HepG2 (cell line): ENCODE results near the gene REST.

ENCODE experiments used
- NFE2L2 ChIP-seq: fragments of 150-350 bp; IDR thresholded peaks from 2 replicates; pipeline ENCODE4 v1.6.1; 2014; ENCODE audit warnings: low read length
- NFRKB ChIP-seq: fragments of 450-650 bp; IDR thresholded peaks from 2 replicates; pipeline ENCODE4 v1.6.1; 2017
- NR2C2 ChIP-seq: sonication (generic); formaldehyde crosslinking; IDR thresholded peaks from 2 replicates; pipeline ENCODE4 v1.4.0; 2020; ENCODE audit warnings: missing genetic modification reagents, mild to moderate bottlenecking, moderate library complexity, borderline replicate concordance
- SRSF1 ChIP-seq: fragments of 200-400 bp; formaldehyde crosslinking; optimal IDR thresholded peaks from 2 replicates; pipeline ENCODE3; 2017; ENCODE audit warnings: mild to moderate bottlenecking, low read depth, low read length, moderate library complexity
- THAP11 ChIP-seq: IDR thresholded peaks from 2 replicates; pipeline ENCODE4 v1.6.1; 2016; ENCODE audit warnings: missing biosample characterization, missing genetic modification reagents
- ZNF10 ChIP-seq: sonication (generic); formaldehyde crosslinking; IDR thresholded peaks from 2 replicates; pipeline ENCODE4 v1.4.0; 2020; ENCODE audit warnings: mild to moderate bottlenecking, low read depth, missing genetic modification reagents, borderline replicate concordance
- ZNF34 ChIP-seq: sonication (generic); formaldehyde crosslinking; IDR thresholded peaks from 2 replicates; pipeline ENCODE4 v1.4.0; 2020; ENCODE audit warnings: mild to moderate bottlenecking, missing genetic modification reagents, borderline replicate concordance
- ZNF629 ChIP-seq: sonication (generic); formaldehyde crosslinking; conservative IDR thresholded peaks from 2 replicates; pipeline ENCODE4 v1.5.0; 2020; ENCODE audit warnings: missing genetic modification reagents
- TF ChIP-seq, protein P1 (sequence below), 2 experiments: IDR thresholded peaks; 2 replicates each; pipeline ENCODE4 v1.6.1; 2011 to 2012; ENCODE audit warnings: low read length in 2 of 2, borderline replicate concordance in 1 of 2, low read depth in 1 of 2, mild to moderate bottlenecking in 1 of 2, moderate library complexity in 1 of 2
- TF ChIP-seq, protein P2 (sequence below): sonication (generic); formaldehyde crosslinking; IDR thresholded peaks from 2 replicates; pipeline ENCODE4 v1.5.0; 2020; ENCODE audit warnings: missing genetic modification reagents
- TF ChIP-seq, protein P3 (sequence below): sonication (generic); formaldehyde crosslinking; IDR thresholded peaks from 2 replicates; pipeline ENCODE4 v1.4.0; 2020; ENCODE audit warnings: missing genetic modification reagents, mild to moderate bottlenecking, borderline replicate concordance

DNA sequence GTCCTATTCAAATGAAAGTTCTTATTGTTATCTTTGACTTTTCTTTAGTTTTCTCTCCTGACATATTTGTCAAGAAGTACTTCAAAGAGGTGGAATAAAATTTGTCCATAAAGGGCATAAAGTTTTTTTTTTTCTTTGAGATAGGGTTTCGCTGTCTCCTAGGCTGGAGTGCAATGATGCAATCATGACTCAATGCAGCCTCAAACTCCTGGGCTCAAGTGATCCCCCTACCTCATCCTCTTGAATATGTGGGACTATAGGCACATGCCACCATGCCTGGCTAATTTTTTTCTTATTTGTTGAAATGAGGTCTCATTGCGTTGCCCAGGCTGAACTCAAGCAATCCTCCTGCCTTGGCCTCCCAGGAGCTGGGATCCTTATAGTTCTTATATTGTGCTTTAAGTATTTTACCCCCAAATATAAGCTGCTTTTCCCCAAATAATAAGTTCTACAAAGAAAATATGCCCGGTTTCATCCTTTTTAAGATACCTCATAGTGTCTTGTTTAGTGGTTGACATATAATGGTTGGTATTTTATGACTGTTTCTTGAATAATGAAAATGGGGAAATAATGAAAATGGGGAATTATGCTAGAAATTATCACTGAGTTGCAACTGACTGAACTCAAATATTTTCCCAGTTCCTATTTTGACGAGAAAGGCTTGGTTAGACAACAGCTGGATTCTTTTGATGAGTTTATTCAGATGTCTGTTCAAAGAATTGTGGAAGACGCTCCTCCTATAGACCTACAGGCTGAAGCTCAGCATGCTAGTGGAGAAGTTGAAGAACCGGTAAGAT is 82.6 kb downstream of the REST start:
- no peak for TF ChIP-seq THAP11
- no peak for TF ChIP-seq ZNF34 (CRISPR knock-in tag)
- TF ChIP-seq, protein P1, sequence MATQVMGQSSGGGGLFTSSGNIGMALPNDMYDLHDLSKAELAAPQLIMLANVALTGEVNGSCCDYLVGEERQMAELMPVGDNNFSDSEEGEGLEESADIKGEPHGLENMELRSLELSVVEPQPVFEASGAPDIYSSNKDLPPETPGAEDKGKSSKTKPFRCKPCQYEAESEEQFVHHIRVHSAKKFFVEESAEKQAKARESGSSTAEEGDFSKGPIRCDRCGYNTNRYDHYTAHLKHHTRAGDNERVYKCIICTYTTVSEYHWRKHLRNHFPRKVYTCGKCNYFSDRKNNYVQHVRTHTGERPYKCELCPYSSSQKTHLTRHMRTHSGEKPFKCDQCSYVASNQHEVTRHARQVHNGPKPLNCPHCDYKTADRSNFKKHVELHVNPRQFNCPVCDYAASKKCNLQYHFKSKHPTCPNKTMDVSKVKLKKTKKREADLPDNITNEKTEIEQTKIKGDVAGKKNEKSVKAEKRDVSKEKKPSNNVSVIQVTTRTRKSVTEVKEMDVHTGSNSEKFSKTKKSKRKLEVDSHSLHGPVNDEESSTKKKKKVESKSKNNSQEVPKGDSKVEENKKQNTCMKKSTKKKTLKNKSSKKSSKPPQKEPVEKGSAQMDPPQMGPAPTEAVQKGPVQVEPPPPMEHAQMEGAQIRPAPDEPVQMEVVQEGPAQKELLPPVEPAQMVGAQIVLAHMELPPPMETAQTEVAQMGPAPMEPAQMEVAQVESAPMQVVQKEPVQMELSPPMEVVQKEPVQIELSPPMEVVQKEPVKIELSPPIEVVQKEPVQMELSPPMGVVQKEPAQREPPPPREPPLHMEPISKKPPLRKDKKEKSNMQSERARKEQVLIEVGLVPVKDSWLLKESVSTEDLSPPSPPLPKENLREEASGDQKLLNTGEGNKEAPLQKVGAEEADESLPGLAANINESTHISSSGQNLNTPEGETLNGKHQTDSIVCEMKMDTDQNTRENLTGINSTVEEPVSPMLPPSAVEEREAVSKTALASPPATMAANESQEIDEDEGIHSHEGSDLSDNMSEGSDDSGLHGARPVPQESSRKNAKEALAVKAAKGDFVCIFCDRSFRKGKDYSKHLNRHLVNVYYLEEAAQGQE (IDR thresholded peaks at IDR 0.05; ENCODE audit: borderline replicate concordance in 1 of 2, low read depth in 1 of 2, low read length in 2 of 2), result no peak
- TF ChIP-seq NR2C2 (CRISPR knock-in tag), result no peak
- TF ChIP-seq, protein P2, sequence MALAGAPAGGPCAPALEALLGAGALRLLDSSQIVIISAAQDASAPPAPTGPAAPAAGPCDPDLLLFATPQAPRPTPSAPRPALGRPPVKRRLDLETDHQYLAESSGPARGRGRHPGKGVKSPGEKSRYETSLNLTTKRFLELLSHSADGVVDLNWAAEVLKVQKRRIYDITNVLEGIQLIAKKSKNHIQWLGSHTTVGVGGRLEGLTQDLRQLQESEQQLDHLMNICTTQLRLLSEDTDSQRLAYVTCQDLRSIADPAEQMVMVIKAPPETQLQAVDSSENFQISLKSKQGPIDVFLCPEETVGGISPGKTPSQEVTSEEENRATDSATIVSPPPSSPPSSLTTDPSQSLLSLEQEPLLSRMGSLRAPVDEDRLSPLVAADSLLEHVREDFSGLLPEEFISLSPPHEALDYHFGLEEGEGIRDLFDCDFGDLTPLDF (CRISPR knock-in tag), result no peak
- no peak for TF ChIP-seq SRSF1
- TF ChIP-seq NFRKB, result no peak
- no peak for TF ChIP-seq ZNF10 (CRISPR knock-in tag)
- no peak for TF ChIP-seq NFE2L2
- no peak for TF ChIP-seq ZNF629
- TF ChIP-seq, protein P3, sequence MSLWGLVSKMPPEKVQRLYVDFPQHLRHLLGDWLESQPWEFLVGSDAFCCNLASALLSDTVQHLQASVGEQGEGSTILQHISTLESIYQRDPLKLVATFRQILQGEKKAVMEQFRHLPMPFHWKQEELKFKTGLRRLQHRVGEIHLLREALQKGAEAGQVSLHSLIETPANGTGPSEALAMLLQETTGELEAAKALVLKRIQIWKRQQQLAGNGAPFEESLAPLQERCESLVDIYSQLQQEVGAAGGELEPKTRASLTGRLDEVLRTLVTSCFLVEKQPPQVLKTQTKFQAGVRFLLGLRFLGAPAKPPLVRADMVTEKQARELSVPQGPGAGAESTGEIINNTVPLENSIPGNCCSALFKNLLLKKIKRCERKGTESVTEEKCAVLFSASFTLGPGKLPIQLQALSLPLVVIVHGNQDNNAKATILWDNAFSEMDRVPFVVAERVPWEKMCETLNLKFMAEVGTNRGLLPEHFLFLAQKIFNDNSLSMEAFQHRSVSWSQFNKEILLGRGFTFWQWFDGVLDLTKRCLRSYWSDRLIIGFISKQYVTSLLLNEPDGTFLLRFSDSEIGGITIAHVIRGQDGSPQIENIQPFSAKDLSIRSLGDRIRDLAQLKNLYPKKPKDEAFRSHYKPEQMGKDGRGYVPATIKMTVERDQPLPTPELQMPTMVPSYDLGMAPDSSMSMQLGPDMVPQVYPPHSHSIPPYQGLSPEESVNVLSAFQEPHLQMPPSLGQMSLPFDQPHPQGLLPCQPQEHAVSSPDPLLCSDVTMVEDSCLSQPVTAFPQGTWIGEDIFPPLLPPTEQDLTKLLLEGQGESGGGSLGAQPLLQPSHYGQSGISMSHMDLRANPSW, result no peak
